NOMO-1 treated with DMSO at 0.1 percent for 48 hours (cell line): ENCODE results near the gene MORN1.

Experiments used
- DNase-seq: peaks from one replicate; lab custom pipeline; 2025; ENCODE audit not compliant: unreplicated experiment; lab: John Stamatoyannopoulos, UW

Gene MORN1

GRCh38 chr1:2405588-2406295 lies 14.4 kb upstream of the MORN1 start:
- no peak for DNase-seq

DNA sequence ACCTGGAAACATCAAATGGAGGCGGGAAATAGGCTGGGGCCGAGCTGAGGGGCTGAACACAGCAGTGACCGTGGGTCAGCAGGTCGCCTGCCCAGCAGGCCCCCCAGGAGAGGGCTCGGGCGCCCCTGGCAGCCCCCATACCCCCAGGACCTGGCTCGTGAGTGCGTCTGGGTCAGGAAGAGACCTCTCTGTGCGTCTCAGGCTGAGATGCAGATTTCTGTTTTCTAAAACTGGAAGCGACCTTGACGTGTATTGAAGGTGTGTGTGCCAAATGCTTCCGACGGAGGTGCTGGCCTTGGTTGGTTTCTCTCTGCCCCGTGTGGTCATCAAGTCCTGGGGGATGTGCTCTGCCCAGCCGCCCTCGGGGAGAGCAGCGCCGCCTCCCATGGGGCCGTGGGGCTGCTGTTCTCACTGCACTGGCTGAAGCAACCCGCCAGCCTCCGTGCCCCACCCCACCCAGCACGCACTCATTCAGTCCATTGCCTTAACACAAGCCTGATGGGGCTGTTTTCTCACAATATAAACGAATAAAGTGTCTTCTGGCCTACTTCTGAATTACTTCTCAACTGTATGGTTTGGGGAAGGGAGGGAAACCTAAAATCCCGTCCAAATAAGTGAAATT lies 13.6 kb upstream of the MORN1 start:
- DNase-seq = no peak

- DNase-seq = no peak
Observed at GRCh38 chr1:2404142-2404889, 13.0 kb upstream of the MORN1 start.

- no peak for DNase-seq
Observed at GRCh38 chr1:2403273-2403672, 11.9 kb upstream of the MORN1 start.

- DNase-seq = no peak
Observed at GRCh38 chr1:2402420-2402819, 11.1 kb upstream of the MORN1 start.

GRCh38 chr1:2400950-2401649 lies 9.7 kb upstream of the MORN1 start:
- no peak for DNase-seq

DNA sequence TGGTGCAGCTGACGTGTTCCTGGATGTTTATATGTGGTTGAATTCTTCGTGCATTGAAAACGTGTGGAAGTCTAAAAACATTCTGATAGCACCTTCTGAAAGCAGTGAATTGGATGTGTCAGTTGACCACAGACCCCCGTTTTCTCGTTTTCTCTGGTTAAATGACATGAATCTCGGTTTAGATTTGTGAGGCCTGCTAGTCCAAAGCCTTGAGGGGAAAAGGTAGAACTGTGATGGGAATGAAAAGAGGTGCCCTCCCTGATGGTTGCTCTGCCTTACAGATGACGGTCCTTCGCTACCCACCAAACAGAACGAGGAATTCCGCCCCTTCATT lies 9.2 kb upstream of the MORN1 start:
- no peak for DNase-seq

DNA sequence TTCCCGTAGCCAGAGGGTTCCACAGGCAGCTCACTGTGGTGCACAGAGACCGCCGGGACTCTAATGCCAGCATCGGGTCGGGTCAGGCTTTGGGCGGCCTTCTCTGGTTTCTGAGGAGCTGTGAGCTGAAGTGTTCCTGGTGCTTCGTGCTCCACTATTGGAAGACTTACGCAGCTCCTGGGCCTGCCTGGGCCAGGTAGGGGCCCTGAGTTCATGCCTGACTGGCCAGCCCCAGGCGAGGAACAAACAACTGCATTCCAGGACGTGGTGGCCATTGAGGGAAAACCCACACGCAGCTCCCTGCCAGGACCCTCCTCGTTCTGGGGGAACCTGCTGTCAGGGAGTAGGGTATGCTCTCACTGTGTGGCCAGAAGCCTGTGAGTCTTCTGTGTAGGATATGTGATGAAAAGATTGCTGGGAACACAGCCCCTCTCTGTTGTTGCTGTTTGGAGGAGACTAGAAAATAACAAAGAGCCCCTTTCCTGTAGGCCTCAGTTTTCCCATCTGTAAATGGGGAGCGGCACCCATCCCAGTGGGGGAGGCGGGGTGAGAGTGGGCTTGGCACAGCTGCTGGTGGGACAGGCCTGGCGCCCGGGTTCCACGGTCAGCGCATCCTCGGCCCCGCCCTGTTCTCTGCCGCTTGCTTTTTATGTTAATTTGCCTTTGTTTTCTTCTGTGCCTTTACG lies 8.7 kb upstream of the MORN1 start:
- DNase-seq = no peak

DNA sequence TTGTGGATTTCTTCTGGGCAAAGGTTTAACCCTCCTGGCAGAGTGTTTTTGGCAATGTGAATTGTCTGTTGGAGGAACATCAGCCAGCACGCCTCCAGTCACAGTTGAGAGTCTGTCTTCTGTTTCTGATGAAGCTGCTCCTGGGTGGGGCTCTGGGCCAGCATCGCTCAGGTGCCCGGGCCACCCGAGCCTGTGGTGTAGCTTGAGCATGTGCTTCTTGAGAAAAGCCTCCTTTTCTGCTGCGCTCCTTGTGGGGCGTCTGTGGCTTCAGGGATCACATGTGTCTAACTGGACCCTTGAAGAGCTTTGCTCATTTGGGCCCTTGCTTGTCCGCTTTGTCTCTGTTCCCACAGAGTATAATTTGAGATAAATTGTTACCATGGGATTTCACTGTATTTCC lies 7.5 kb upstream of the MORN1 start:
- no peak for DNase-seq

GRCh38 chr1:2397007-2397679 lies 5.8 kb upstream of the MORN1 start:
- DNase-seq = no peak

DNA sequence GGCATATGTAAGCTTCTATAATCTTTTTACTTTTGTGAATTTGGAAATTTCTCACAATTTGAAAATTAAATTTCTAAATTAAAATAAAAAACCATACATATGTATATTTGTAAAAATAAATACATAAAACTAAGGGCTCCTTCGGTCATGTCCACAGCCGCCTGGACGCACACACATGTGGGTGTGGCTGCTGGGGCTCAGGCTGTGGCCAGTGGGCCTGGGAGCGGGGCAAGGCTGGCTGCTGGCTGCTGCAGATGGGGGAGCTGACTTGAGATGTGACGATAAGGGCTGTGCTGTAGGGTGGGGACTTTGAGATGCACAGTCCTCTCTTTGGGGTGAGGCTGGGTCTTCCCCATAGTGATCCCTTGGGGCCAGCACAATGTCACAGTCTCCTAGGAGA lies 5.1 kb upstream of the MORN1 start:
- DNase-seq = no peak

- DNase-seq = no peak
Observed at GRCh38 chr1:2396059-2396458, 4.7 kb upstream of the MORN1 start.

- DNase-seq = no peak
Observed at GRCh38 chr1:2395245-2395644, 3.9 kb upstream of the MORN1 start.

DNA sequence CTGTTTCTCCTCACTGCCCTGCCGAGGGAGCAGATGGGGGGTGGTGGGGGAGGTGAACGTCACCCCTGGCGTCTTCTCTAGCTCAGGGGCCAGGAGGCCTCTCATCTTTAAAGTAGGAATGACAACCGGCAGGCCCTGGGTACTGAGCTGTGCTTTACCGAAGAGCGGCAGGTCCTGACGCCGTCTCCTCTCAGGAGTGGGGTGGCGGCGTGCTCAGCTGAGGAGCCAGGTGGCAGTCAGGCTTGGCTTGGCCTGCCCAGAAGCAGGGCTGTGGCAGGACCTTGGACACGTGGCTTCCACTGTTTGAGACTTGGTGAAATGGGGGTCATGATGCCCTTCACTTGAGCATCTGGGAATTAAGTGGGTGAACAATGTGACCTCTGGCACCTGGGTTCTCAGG lies 3.4 kb upstream of the MORN1 start:
- no peak for DNase-seq

DNA sequence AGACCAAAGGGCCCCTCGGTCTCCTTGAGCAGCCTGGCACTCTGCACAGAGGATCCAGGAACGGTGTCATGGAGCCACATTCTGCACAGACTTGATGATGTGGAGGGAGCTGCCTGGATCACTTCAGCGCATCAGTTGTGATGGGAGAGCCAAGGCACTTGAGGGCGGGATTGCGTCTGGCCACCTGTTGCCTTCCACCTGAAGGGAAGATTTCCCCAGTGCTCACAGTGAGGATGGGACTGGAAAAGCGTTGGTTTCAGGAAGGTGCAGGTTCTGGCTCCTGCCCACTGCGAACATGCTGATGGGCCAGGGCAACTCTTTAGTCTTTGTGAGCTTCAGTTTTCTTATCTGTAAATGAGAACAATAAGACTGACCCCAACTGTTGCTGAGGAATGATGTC lies 2.9 kb upstream of the MORN1 start:
- no peak for DNase-seq

GRCh38 chr1:2393471-2393877 lies 2.1 kb upstream of the MORN1 start:
- DNase-seq = no peak

DNA sequence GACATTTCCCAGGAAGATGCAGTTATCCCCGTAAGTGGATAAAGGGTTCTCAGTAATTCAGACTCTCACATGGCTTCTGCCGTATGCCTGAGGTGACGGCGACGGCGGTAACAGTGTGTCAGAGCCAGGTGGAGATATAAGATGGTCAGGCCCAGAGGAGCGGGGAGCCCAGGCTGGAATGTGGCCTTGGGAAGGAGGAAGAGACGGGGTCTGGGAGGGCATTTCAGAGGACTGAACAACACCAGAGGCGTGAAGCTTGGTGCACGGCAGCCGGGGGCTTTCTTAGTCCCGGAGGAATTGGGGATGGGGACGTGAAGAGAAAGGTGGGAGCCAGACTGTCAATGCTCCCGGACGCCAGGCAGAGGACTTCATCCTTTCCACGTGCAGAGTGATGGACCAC lies 1.3 kb upstream of the MORN1 start:
- no peak for DNase-seq

- no peak for DNase-seq
Observed at GRCh38 chr1:2391931-2392509, 666 bp upstream of the MORN1 start.

DNA sequence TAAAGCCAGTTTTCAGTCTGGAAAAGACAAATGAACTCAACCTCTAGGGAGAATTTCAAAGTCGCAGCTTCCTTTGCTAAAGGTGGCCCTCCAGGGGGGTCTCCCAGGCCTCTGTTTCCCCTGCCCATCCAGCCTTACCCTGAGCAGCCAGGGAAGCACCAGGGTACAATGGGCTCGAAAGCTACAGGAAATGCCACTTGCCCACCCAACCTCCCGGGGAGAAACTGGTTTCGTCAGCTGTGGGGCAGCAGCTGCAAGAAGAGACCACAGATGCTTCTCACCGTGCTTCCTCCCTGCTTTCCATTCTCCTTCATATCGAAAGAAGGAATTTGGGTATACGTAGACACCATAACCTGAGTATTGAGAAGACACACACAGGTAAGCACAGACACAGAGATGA lies 1.7 kb downstream of the MORN1 start:
- DNase-seq = no peak
